A549 treated with dexamethasone at 1 μM for 4 hours (cell line): ENCODE measurements around the gene MYL10. TPM values are rescaled to one million over a fixed set of nuclear protein-coding genes. Genes with fewer than 3 reads are reported as not detected.

ENCODE experiments used
- total RNA-seq: library from RNA; stranded (reverse); fragments of 200-300 nt; extraction: Qiagen RNA extraction; gene quantifications from 5 replicates; pipeline ENCODE4 v1.2.3, GENCODE V29; 2022

Gene MYL10
- not detected in 5 replicates for total RNA-seq

DNA sequence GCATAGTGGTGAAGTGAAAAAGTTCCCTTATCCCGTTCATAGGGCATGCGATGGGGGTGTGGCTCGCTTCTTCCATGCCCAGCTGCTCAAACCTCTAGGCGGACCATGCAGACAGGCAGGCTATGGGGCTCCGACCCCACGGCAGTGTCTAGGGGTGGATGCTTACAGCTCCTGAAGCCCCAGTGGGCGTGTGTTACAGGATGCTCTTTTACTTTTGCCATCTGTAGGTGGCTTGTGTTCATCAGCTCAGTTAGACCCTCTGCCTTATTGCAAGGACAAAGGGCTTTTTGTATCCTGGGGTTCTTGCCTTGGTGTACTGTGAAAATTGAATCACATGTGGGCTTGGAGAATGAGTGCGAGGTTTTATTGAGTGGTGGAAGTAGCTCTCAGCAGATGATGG, at the start of gene MYL10:
TSS of gene MYL10 (minus strand) at position 126 of the 400 bp plus-strand sequence. CDS start 178 bp downstream, outside the sequence.

Other genes starting within 250 kb of the MYL10 start
- gene CUX1, start 188.3 kb upstream of the MYL10 start, total RNA-seq: 36.9 to 52.4 TPM (median 49.7 TPM) in 5 replicates